HL-60 (cell line): ENCODE data around the gene TSPAN10.

ENCODE experiments used
- DNase-seq, 2 experiments: peaks; one replicate each; pipeline ENCODE4 v3.0.0-alpha.2; 2010 to 2020; ENCODE audit warnings: low read depth in 1 of 2, low spot score in 1 of 2
- H3K27ac ChIP-seq: fragments of 250-450 bp; sonication (Bioruptor Pico); replicated peaks from 2 replicates; pipeline ENCODE4 v1.5.1; 2020; ENCODE audit warnings: mild to moderate bottlenecking, moderate library complexity
- H3K27me3 ChIP-seq: fragments of 250-450 bp; sonication (Bioruptor Pico); 2 replicates; pipeline ENCODE4 v1.5.1; 2021; ENCODE audit warnings: mild to moderate bottlenecking, moderate library complexity; ENCODE audit not compliant: insufficient read depth, poor library complexity, severe bottlenecking
- H3K4me3 ChIP-seq: replicated peaks from 2 replicates; pipeline ENCODE4 v1.5.1; 2011; ENCODE audit warnings: mild to moderate bottlenecking, control low read depth, low read length; ENCODE audit not compliant: insufficient read depth
- GABPA ChIP-seq: IDR thresholded peaks from 2 replicates; pipeline ENCODE4 v1.6.1; 2012; ENCODE audit warnings: low read depth
- POLR2AphosphoS5 ChIP-seq: IDR thresholded peaks from 2 replicates; pipeline ENCODE4 v1.6.1; 2012; ENCODE audit warnings: low read depth
- SPI1 ChIP-seq: IDR thresholded peaks from 2 replicates; pipeline ENCODE4 v1.6.1; 2012; ENCODE audit warnings: low read depth, mild to moderate bottlenecking, borderline replicate concordance
- TF ChIP-seq, protein P1 (sequence below): IDR thresholded peaks from one replicate; pipeline ENCODE4 v1.5.1; 2011; ENCODE audit warnings: low read length, control low read depth, inconsistent platforms; ENCODE audit not compliant: insufficient read depth
- TF ChIP-seq, protein P2 (sequence below): IDR thresholded peaks from 2 replicates; pipeline ENCODE4 v1.6.1; 2012; ENCODE audit warnings: low read depth; ENCODE audit not compliant: insufficient replicate concordance

TSPAN10 gene

DNA sequence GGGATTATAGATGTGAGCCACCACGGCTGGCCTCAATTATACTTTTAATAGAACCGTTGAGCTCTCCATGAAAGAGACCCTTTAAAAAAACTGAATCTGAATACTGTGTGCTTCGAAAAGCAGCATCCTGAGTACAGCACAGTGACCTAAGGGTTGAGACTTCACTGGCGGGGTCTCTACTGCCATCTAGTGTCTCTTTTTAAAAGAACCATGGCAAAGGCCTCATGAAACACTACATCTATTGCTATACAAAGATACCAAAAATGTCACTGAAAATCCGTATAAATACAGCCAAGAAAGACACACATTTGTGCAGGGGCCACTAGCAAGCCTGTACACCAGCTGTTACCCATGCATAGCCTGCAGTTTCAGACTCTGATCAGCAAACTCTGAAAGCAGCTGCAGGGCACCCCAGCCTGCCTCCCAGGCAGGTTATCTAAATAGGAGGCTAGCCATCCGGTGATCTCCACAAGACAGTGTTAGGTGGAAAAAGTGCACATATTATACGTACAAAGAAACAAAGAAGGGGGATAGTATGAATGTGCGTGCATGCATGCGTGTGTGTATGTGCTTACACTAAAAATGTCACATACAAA is 35.4 kb upstream of the TSPAN10 start:
- Histone ChIP-seq H3K27me3 (no peaks in the 10 kb centered on the region), H3K4me3 (no peak overlapping the region), H3K27ac (no peak overlapping the region)
- TF ChIP-seq SPI1, result no peak
- no peak for TF ChIP-seq GABPA
- TF ChIP-seq, protein P1, sequence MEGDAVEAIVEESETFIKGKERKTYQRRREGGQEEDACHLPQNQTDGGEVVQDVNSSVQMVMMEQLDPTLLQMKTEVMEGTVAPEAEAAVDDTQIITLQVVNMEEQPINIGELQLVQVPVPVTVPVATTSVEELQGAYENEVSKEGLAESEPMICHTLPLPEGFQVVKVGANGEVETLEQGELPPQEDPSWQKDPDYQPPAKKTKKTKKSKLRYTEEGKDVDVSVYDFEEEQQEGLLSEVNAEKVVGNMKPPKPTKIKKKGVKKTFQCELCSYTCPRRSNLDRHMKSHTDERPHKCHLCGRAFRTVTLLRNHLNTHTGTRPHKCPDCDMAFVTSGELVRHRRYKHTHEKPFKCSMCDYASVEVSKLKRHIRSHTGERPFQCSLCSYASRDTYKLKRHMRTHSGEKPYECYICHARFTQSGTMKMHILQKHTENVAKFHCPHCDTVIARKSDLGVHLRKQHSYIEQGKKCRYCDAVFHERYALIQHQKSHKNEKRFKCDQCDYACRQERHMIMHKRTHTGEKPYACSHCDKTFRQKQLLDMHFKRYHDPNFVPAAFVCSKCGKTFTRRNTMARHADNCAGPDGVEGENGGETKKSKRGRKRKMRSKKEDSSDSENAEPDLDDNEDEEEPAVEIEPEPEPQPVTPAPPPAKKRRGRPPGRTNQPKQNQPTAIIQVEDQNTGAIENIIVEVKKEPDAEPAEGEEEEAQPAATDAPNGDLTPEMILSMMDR, result peak; percentile 45
- TF ChIP-seq POLR2AphosphoS5, result no peak
- DNase-seq, result peak in 1 of 2 experiments; percentile 66

DNA sequence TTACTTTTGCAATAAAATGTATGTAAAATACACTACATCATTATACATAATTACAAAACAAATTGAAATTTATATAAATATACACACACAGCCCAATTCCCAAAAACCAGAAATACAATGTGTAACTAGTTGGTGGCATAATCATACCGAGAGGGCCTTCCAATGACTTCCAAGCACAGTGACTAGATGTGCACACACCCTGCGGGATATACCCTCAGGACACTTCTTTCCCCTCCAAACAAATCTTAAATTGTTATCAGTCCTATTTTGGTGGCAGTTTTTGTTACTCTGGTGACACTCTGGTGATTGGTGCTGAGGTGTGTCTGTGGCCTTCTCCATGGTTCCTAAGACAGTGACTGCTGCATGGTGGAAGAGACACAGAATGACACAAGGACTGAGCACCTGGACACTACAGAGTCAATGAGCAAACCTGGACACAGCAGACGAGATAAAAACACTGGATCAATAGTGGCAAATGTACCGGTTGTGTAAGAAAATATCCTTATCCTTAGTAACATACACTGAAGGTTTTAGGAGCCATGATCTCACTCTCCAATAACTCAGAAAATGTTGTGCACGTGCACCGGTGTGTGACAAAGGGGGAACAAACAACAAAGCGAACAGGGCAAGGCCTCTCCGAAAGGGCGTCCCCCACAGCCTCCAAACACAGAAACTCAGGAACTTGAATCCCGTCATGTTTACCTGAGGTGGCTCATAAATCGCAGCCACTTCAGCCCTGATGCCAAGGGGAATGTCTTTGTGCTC is 33.0 kb upstream of the TSPAN10 start:
- DNase-seq, result no peak
- TF ChIP-seq, protein P1, result no peak
- TF ChIP-seq POLR2AphosphoS5, result no peak
- no peak for TF ChIP-seq GABPA
- TF ChIP-seq, protein P2, sequence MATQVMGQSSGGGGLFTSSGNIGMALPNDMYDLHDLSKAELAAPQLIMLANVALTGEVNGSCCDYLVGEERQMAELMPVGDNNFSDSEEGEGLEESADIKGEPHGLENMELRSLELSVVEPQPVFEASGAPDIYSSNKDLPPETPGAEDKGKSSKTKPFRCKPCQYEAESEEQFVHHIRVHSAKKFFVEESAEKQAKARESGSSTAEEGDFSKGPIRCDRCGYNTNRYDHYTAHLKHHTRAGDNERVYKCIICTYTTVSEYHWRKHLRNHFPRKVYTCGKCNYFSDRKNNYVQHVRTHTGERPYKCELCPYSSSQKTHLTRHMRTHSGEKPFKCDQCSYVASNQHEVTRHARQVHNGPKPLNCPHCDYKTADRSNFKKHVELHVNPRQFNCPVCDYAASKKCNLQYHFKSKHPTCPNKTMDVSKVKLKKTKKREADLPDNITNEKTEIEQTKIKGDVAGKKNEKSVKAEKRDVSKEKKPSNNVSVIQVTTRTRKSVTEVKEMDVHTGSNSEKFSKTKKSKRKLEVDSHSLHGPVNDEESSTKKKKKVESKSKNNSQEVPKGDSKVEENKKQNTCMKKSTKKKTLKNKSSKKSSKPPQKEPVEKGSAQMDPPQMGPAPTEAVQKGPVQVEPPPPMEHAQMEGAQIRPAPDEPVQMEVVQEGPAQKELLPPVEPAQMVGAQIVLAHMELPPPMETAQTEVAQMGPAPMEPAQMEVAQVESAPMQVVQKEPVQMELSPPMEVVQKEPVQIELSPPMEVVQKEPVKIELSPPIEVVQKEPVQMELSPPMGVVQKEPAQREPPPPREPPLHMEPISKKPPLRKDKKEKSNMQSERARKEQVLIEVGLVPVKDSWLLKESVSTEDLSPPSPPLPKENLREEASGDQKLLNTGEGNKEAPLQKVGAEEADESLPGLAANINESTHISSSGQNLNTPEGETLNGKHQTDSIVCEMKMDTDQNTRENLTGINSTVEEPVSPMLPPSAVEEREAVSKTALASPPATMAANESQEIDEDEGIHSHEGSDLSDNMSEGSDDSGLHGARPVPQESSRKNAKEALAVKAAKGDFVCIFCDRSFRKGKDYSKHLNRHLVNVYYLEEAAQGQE, result no peak
- no peak for TF ChIP-seq SPI1
- Histone ChIP-seq H3K27me3 (no peaks in the 10 kb centered on the region), H3K4me3 (no peak overlapping the region), H3K27ac (no peak overlapping the region)

DNA sequence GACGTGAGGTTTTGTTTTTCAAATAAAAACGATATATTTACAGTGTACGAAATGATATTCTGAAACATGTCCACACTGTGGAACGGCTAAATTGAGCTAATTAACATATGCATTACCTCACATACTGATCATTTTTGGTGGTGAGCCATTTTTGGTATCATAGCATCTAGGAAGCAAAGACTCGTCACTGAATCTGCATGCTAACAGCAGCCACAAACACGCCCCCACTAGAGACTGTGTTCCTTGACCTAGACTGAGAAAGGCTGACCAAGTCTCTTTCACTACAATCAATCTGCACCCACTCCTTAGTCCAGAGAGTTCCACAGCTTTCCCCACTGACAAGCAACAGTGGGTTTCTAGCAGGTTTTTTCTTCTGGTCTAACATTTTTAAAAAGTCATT is 29.6 kb upstream of the TSPAN10 start:
- no peak for DNase-seq
- H3K27me3 ChIP-seq, result no peaks in the 10 kb centered on the region
- no peak overlapping the region for H3K27ac ChIP-seq
- TF ChIP-seq, protein P2, result no peak
- TF ChIP-seq GABPA, result no peak
- TF ChIP-seq, protein P1, result no peak
- TF ChIP-seq POLR2AphosphoS5, result no peak
- no peak for TF ChIP-seq SPI1
- no peak overlapping the region for H3K4me3 ChIP-seq
